Breast epithelium (tissue), 3 donors: Measurements from ENCODE around the gene PATL2.
"Not testable (repeated sequence)": the region's sequence is repeated elsewhere in the genome, so short reads cannot be mapped to it uniquely, and the experiment has no call there.

ENCODE experiments used
- CTCF ChIP-seq, 3 donors: fragments of 450-650 bp; IDR thresholded peaks; one replicate each; pipeline ENCODE4 v1.5.1; 2016 to 2017; ENCODE audit warnings: antibody characterized with exemption in 3 of 3, mild to moderate bottlenecking in 3 of 3, moderate library complexity in 3 of 3
- POLR2A ChIP-seq: fragments of 450-650 bp; IDR thresholded peaks from one replicate; pipeline ENCODE4 v1.6.1; 2016; ENCODE audit warnings: antibody characterized with exemption, mild to moderate bottlenecking, moderate library complexity

GRCh38 chr15:44625286-44625685 lies 85.8 kb downstream of the PATL2 start:
- TF ChIP-seq CTCF (IDR thresholded peaks at IDR 0.05); POLR2A: not testable (repeated sequence)
